BJ (cell line): ENCODE measurements around the gene DLD. TPM values are rescaled to one million over a fixed set of nuclear protein-coding genes. Genes with fewer than 3 reads are reported as not detected.

Experiments used
- CTCF ChIA-PET: fragments of 350-600 bp; formaldehyde crosslinking; extraction: SDS; loops from one replicate; lab custom pipeline; 2021; ENCODE audit warnings: antibody characterized with exemption, inconsistent platforms; lab: Yijun Ruan, JAX
- POLR2A ChIA-PET: fragments of 300-600 bp; sonication (Branson Sonifier 250); formaldehyde crosslinking; extraction: SDS; loops from one replicate; lab custom pipeline; 2021; ENCODE audit warnings: antibody characterized with exemption; lab: Charles Lee
- DNase-seq: peaks from one replicate; pipeline ENCODE4 v3.0.0-alpha.2; 2011; ENCODE audit warnings: low read depth
- H3K27me3 ChIP-seq: 2 replicates; pipeline ENCODE4 v1.6.0; 2011; ENCODE audit warnings: low read length; ENCODE audit not compliant: control insufficient read depth, insufficient read depth
- H3K36me3 ChIP-seq: 2 replicates; pipeline ENCODE4 v1.5.1; 2011; ENCODE audit warnings: low read length; ENCODE audit not compliant: control insufficient read depth, insufficient read depth
- H3K4me3 ChIP-seq: 2 replicates; pipeline ENCODE4 v1.5.1; 2011; ENCODE audit warnings: low read depth, mild to moderate bottlenecking, control low read depth, low read length
- polyA plus RNA-seq: library from polyadenylated mRNA; depleted of rRNA; stranded (reverse); fragments of >200 nt; gene quantifications from 2 replicates; pipeline ENCODE4 v1.2.3, GENCODE V29; 2011; rRNA removed
- TF ChIP-seq, protein P1 (sequence below): IDR thresholded peaks from 2 replicates; pipeline ENCODE4 v1.5.1; 2011; ENCODE audit warnings: low read depth, mild to moderate bottlenecking, control low read depth, inconsistent platforms, low read length, moderate library complexity; ENCODE audit not compliant: insufficient read depth

DLD gene
- polyA plus RNA-seq, 1 experiment, result 72.4 TPM

DNA sequence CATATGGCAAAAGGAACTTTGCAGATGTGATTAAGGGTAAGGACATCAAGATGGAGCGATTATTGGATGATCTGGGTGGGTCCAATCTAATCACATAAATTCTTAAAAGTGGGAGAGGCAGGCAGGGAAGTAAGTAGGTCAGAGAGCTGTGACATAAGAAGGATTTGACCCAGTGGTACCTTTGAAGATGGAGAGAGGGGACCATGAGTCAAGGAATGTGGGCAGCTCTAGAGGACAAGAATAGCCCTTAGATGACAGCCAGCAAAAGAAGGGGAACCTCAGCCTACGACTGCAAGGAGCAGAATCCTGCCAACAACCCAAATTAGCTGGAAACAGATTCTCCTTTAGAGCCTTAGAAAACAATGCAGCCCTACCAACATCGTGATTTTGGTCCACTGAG lies 77.5 kb downstream of the DLD start:
- no peak overlapping the region for H3K4me3 ChIP-seq
- H3K27me3 ChIP-seq, result no peaks in the 10 kb centered on the region
- ChIA-PET CTCF (interaction anchor here (2.6 kb wide), 1 partner anchor 15 kb away, joined by 10 read pairs; no protein-coding TSS in a partner anchor), POLR2A (no interaction called here)
- peaks cover 17% of the 10 kb centered on the region for H3K36me3 ChIP-seq
- TF ChIP-seq, protein P1, sequence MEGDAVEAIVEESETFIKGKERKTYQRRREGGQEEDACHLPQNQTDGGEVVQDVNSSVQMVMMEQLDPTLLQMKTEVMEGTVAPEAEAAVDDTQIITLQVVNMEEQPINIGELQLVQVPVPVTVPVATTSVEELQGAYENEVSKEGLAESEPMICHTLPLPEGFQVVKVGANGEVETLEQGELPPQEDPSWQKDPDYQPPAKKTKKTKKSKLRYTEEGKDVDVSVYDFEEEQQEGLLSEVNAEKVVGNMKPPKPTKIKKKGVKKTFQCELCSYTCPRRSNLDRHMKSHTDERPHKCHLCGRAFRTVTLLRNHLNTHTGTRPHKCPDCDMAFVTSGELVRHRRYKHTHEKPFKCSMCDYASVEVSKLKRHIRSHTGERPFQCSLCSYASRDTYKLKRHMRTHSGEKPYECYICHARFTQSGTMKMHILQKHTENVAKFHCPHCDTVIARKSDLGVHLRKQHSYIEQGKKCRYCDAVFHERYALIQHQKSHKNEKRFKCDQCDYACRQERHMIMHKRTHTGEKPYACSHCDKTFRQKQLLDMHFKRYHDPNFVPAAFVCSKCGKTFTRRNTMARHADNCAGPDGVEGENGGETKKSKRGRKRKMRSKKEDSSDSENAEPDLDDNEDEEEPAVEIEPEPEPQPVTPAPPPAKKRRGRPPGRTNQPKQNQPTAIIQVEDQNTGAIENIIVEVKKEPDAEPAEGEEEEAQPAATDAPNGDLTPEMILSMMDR, result no peak
- no peak for DNase-seq

DNA sequence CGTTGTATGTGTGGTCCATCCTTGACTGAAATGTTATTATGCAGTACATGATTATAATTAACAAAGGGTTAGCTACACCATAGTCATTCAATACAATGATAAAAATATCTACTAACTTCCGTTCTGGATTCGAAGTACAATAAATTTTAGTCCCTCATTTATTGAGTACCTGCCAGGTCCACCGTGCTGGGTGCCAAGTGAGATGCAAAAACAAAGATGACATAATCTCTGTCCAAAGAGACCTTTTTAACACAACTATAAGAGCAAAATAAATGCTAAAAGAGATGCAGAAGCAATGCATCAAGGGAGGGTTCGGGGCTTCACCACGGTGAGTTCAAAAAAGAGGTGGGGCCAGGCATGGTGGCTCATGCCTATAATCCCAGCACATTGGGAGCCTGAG lies 78.9 kb downstream of the DLD start:
- Histone ChIP-seq H3K27me3 (no peaks in the 10 kb centered on the region), H3K4me3 (no peak overlapping the region), H3K36me3 (peaks cover 9% of the 10 kb centered on the region)
- DNase-seq, result no peak
- TF ChIP-seq, protein P1, result no peak
- ChIA-PET POLR2A (no interaction called here), CTCF (interaction anchor here (0.5 to 2.6 kb wide), 3 partner anchors 13 to 72 kb away, joined by 3 to 10 read pairs (median 5); no protein-coding TSS in a partner anchor)

Other genes starting within 250 kb of the DLD start
- gene SLC26A4, start 230.4 kb upstream of the DLD start, polyA plus RNA-seq, result 0.12 and 0.25 TPM in 2 replicates
- gene CBLL1, start 147.0 kb upstream of the DLD start, polyA plus RNA-seq, result 12.2 and 13.9 TPM in 2 replicates
- not detected in 2 replicates for gene SLC26A3, start 88.0 kb upstream of the DLD start, polyA plus RNA-seq
- gene LAMB1, start 112.0 kb downstream of the DLD start, polyA plus RNA-seq, result 171 and 204 TPM in 2 replicates
- gene LAMB4, start 239.2 kb downstream of the DLD start, polyA plus RNA-seq, result 0.16 and 0.20 TPM in 2 replicates